Sigmoid colon (tissue), 4 donors: ENCODE measurements around the gene ULBP3.

Source experiments
- CTCF ChIP-seq, 4 experiments: fragments of 450-650 bp in 3 of 4; fragments of 200-600 bp in 1 of 4; IDR thresholded peaks; one replicate each; pipeline ENCODE4 v1.5.1; 2016 to 2019; ENCODE audit warnings: antibody characterized with exemption in 4 of 4, mild to moderate bottlenecking in 3 of 4, moderate library complexity in 2 of 4
- POLR2AphosphoS5 ChIP-seq, 4 donors: sonication (generic); formaldehyde crosslinking; IDR thresholded peaks; one replicate each; pipeline ENCODE4 v1.6.1; 2017; ENCODE audit warnings: antibody characterized with exemption in 4 of 4

GRCh38 chr6:150088481-150089154 lies 19.7 kb upstream of the ULBP3 start:
- TF ChIP-seq POLR2AphosphoS5 (IDR thresholded peaks at IDR 0.05) (no peak), CTCF (IDR thresholded peaks at IDR 0.05) (no peak)
